Epithelial cell of esophagus (primary cell): Measurements from ENCODE around the gene MR1.
A peak's percentile ranks its signal among the peaks of the same experiment; 100 is the strongest.

ENCODE experiments used
- DNase-seq: peaks from one replicate; pipeline ENCODE4 v3.0.0; 2010; ENCODE audit warnings: low read depth
- H3K4me3 ChIP-seq: 2 replicates; pipeline ENCODE4 v1.5.1; 2011; ENCODE audit warnings: mild to moderate bottlenecking, low read length, control low read depth
- CTCF ChIP-seq: IDR thresholded peaks from 2 replicates; pipeline ENCODE4 v1.5.1; 2011; ENCODE audit warnings: low read depth, mild to moderate bottlenecking, low read length, control low read depth, inconsistent platforms; ENCODE audit not compliant: insufficient read depth; ENCODE audit errors: missing control alignments

The MR1 gene

GRCh38 chr1:181091309-181092040 is 57.7 kb downstream of the MR1 start:
- H3K4me3 ChIP-seq, result peak overlapping the region; percentile 89
- no peak for DNase-seq
- no peak for TF ChIP-seq CTCF

- peak overlapping the region; percentile 89 for H3K4me3 ChIP-seq
- no peak for TF ChIP-seq CTCF
- no peak for DNase-seq
These were observed 58.3 kb downstream of the MR1 start for GRCh38 chr1:181092056-181092455.

GRCh38 chr1:181092883-181093458 is 59.2 kb downstream of the MR1 start:
- no peak for DNase-seq
- H3K4me3 ChIP-seq, result no peak overlapping the region
- no peak for TF ChIP-seq CTCF

GRCh38 chr1:181094416-181095212 is 60.8 kb downstream of the MR1 start:
- H3K4me3 ChIP-seq, result no peak overlapping the region
- no peak for TF ChIP-seq CTCF
- DNase-seq, result no peak

- no peak overlapping the region for H3K4me3 ChIP-seq
- TF ChIP-seq CTCF, result no peak
- DNase-seq, result no peak
These were observed 61.5 kb downstream of the MR1 start for GRCh38 chr1:181095260-181095659.

GRCh38 chr1:181095763-181096184 is 62.0 kb downstream of the MR1 start:
- TF ChIP-seq CTCF, result no peak
- no peak for DNase-seq
- no peak overlapping the region for H3K4me3 ChIP-seq
